HEK293T (cell line): ENCODE results near the gene HOXD1.

Source experiments
- ARNT ChIP-seq: fragments of 450-650 bp; IDR thresholded peaks from 2 replicates; pipeline ENCODE4 v1.6.1; 2017; ENCODE audit warnings: mild to moderate bottlenecking
- BHLHE40 ChIP-seq: fragments of 450-650 bp; IDR thresholded peaks from 2 replicates; pipeline ENCODE4 v1.6.1; 2016; ENCODE audit warnings: mild to moderate bottlenecking, moderate library complexity, borderline replicate concordance
- CTBP1 ChIP-seq: fragments of 450-650 bp; IDR thresholded peaks from 2 replicates; pipeline ENCODE4 v1.6.1; 2016; ENCODE audit warnings: borderline replicate concordance
- ELF4 ChIP-seq: fragments of 450-650 bp; IDR thresholded peaks from 2 replicates; pipeline ENCODE4 v1.6.1; 2017; ENCODE audit warnings: antibody characterized with exemption
- FOXA1 ChIP-seq: fragments of 450-650 bp; IDR thresholded peaks from 2 replicates; pipeline ENCODE4 v1.6.1; 2016; ENCODE audit warnings: mild to moderate bottlenecking
- FOXK2 ChIP-seq: fragments of 450-650 bp; IDR thresholded peaks from 2 replicates; pipeline ENCODE4 v1.6.1; 2016; ENCODE audit warnings: mild to moderate bottlenecking
- FOXM1 ChIP-seq: fragments of 450-650 bp; IDR thresholded peaks from 2 replicates; pipeline ENCODE4 v1.6.1; 2017; ENCODE audit warnings: mild to moderate bottlenecking, borderline replicate concordance
- HDGF ChIP-seq: fragments of 450-650 bp; IDR thresholded peaks from 2 replicates; pipeline ENCODE4 v1.6.1; 2017; ENCODE audit warnings: antibody characterized with exemption, borderline replicate concordance
- L3MBTL2 ChIP-seq: fragments of 450-650 bp; conservative IDR thresholded peaks from 2 replicates; pipeline ENCODE4 v1.6.1; 2016; ENCODE audit warnings: mild to moderate bottlenecking
- SP1 ChIP-seq: fragments of 450-650 bp; IDR thresholded peaks from 2 replicates; pipeline ENCODE4 v1.6.1; 2017
- SUZ12 ChIP-seq: fragments of 450-650 bp; IDR thresholded peaks from 2 replicates; pipeline ENCODE4 v1.6.1; 2016; ENCODE audit warnings: mild to moderate bottlenecking
- TARDBP ChIP-seq: fragments of 450-650 bp; IDR thresholded peaks from 2 replicates; pipeline ENCODE4 v1.6.1; 2016
- ZNF384 ChIP-seq: fragments of 450-650 bp; IDR thresholded peaks from 2 replicates; pipeline ENCODE4 v1.6.1; 2016

DNA sequence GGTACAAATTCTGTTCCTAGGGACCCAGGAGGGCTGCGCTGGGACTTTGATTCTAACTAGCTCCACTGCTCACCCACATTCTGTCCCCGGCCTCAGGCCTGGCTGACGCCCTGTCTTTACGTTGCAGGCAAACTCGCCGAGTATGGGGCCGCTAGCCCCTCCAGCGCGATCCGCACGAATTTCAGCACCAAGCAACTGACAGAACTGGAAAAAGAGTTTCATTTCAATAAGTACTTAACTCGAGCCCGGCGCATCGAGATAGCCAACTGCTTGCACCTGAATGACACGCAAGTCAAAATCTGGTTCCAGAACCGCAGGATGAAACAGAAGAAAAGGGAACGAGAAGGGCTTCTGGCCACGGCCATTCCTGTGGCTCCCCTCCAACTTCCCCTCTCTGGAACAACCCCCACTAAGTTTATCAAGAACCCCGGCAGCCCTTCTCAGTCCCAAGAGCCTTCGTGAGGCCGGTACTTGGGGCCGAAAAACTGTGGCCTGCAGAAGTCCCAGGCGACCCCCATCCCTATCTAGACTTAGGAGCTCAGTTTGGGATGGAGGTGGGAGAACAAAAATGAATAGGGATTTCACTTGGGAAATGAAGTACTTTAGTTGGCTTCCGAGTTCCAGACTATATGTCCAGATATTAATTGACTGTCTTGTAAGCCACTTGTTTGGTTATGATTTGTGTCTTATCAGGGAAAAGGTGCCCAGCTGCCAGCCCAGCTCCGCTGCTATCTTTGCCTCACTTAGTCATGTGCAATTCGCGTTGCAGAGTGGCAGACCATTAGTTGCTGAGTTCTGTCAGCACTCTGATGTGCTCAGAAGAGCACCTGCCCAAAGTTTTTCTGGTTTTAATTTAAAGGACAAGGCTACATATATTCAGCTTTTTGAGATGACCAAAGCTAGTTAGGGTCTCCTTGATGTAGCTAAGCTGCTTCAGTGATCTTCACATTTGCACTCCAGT lies 1.5 kb downstream of the HOXD1 start:
- no peak for TF ChIP-seq FOXK2
- no peak for TF ChIP-seq SP1
- no peak for TF ChIP-seq ELF4
- no peak for TF ChIP-seq FOXA1
- no peak for TF ChIP-seq FOXM1
- no peak for TF ChIP-seq SUZ12
- TF ChIP-seq CTBP1, result no peak
- TF ChIP-seq HDGF, result no peak
- TF ChIP-seq TARDBP, result no peak
- no peak for TF ChIP-seq ZNF384
- TF ChIP-seq ARNT, result no peak
- no peak for TF ChIP-seq L3MBTL2
- TF ChIP-seq BHLHE40, result no peak
